ENCODE data around the gene TSPAN31. TPM values are rescaled to one million over a fixed set of nuclear protein-coding genes. Genes with fewer than 3 reads are reported as not detected.

The TSPAN31 gene
- total RNA-seq, 4 donors from 2014 or later = 47.1 to 115 (median 80.1) TPM

DNA sequence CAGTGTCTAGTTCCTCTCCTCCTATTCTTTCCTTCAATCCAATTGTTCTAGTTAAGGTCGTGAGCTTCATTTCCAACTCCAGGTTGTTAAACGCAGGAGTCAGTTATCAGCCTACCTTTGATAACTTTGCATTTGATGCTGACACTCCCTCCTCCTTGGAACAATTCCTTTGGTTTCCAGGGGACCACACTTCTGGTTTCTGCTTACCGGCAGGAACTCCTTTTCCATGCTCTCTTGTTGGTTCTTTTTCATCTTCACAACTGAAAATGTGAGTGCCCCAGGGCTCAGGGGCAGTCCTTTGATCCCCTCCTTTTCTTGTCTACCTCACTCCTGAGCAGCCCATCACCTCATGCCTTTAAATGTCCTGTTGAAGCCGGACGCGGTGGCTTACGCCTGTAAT, 32.5 kb downstream of the TSPAN31 start:
- Histone ChIP-seq H3K4me1 (peaks cover 0 to 18% (median 2%) of the 10 kb centered on the region in 4 donors), H3K27me3 (no peaks in the 10 kb centered on the region), H3K4me3 (no peak overlapping the region), H3K9me3 (no peaks in the 10 kb centered on the region), H3K27ac (no peak overlapping the region), H3K36me3 (peaks cover 0 to 50% (median 0%) of the 10 kb centered on the region in 3 donors)
- no peak for TF ChIP-seq POLR2A (IDR thresholded peaks at IDR 0.05)
- no peak for TF ChIP-seq EP300 (IDR thresholded peaks at IDR 0.05)
- TF ChIP-seq, protein P1, sequence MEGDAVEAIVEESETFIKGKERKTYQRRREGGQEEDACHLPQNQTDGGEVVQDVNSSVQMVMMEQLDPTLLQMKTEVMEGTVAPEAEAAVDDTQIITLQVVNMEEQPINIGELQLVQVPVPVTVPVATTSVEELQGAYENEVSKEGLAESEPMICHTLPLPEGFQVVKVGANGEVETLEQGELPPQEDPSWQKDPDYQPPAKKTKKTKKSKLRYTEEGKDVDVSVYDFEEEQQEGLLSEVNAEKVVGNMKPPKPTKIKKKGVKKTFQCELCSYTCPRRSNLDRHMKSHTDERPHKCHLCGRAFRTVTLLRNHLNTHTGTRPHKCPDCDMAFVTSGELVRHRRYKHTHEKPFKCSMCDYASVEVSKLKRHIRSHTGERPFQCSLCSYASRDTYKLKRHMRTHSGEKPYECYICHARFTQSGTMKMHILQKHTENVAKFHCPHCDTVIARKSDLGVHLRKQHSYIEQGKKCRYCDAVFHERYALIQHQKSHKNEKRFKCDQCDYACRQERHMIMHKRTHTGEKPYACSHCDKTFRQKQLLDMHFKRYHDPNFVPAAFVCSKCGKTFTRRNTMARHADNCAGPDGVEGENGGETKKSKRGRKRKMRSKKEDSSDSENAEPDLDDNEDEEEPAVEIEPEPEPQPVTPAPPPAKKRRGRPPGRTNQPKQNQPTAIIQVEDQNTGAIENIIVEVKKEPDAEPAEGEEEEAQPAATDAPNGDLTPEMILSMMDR (IDR thresholded peaks at IDR 0.05) = no peak
- WGBS, 2 donors = 85 to 89% methylated on average over 7 of the region's 7 CpGs
- DNase-seq (ENCODE audit: low spot score in 2 of 2) = no peak

DNA sequence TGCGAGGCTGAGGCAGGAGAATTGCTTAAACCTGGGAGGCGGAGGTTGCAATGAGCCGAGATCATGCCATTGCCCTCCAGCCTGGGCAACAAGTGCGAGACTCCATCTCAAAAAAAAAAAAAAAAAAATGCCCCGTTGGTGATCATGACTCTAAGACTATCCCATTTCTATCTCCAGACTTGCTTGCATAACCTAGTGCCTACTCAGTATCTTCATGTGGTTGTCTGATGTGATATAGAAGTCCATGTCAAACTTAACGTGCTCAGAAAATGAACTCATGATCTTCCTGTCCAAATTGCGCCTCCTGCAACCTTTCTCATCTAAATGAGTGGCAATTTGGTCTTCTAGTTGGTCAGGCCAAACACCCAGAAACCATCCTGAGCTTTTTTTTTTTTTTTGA, 33.1 kb downstream of the TSPAN31 start:
- TF ChIP-seq POLR2A (IDR thresholded peaks at IDR 0.05) = no peak
- TF ChIP-seq, protein P1 (IDR thresholded peaks at IDR 0.05) = no peak
- TF ChIP-seq EP300 (IDR thresholded peaks at IDR 0.05) = no peak
- peaks cover 0 to 50% (median 0%) of the 10 kb centered on the region in 3 donors for H3K36me3 ChIP-seq
- WGBS, 2 donors = 89 to 94% methylated on average over 7 of the region's 7 CpGs
- H3K4me1 ChIP-seq = peaks cover 0 to 18% (median 2%) of the 10 kb centered on the region in 4 donors
- H3K27me3 ChIP-seq = no peaks in the 10 kb centered on the region
- no peaks in the 10 kb centered on the region for H3K9me3 ChIP-seq
- no peak overlapping the region for H3K27ac ChIP-seq
- no peak for DNase-seq (ENCODE audit: low spot score in 2 of 2)
- no peak overlapping the region for H3K4me3 ChIP-seq

DNA sequence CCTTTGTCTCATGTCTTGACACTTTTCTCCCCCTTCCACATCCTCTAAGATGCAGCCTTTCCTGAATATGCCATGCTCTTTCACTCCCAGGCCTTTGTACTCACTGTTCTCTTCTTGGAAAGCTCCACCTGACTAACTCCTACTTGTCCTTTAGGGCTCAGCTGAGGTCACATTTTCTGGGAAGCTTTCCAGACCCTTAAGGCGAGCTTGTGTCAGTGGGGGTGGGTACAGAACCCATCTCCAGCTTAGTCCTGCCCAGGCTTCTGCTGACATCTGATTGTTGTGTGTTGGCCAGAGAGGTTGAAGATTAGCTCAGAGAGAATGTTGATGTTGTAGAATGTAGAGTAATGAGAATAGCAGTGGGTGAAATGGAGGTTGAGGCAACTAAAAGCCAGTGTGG, 34.9 kb downstream of the TSPAN31 start:
- Histone ChIP-seq H3K36me3 (peaks cover 0 to 52% (median 0%) of the 10 kb centered on the region in 3 donors), H3K4me3 (no peak overlapping the region), H3K27ac (no peak overlapping the region), H3K4me1 (peaks cover 0 to 23% (median 6%) of the 10 kb centered on the region in 4 donors), H3K9me3 (no peaks in the 10 kb centered on the region), H3K27me3 (no peaks in the 10 kb centered on the region)
- DNase-seq (ENCODE audit: low spot score in 2 of 2) = no peak
- WGBS, 2 donors = 38 to 39% methylated on average over 1 of the region's 1 CpG
- TF ChIP-seq, protein P1 (IDR thresholded peaks at IDR 0.05) = no peak
- no peak for TF ChIP-seq EP300 (IDR thresholded peaks at IDR 0.05)
- TF ChIP-seq POLR2A (IDR thresholded peaks at IDR 0.05) = no peak

DNA sequence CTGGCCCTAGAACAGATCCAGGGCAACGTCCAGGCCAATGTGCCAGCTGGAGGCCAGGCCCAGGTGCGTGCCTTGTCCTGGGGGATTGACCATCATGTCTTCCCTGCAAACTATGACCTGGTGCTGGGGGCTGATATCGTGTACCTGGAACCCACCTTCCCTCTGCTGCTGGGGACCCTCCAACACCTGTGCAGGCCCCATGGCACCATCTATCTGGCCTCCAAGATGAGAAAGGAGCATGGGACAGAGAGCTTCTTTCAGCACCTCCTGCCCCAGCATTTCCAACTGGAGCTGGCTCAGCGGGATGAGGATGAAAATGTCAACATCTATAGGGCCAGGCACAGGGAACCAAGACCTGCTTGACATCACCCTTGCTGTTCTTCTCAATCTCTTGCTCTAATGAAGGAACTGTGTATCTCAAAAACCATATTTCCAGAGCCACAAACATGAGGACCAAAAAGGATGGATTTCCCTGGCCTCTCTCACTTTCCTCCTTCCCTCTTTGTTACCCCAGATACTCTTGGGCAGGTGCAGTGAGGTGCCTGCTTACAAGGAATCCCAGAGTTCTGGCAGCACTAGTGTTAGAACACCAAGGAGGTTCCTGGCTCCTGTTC, 35.6 kb downstream of the TSPAN31 start:
- peaks cover 0 to 53% (median 0%) of the 10 kb centered on the region in 3 donors for H3K36me3 ChIP-seq
- H3K27me3 ChIP-seq = no peaks in the 10 kb centered on the region
- no peak overlapping the region for H3K27ac ChIP-seq
- WGBS, 2 donors = 76 to 84% methylated on average over 4 of the region's 4 CpGs
- no peak for DNase-seq (ENCODE audit: low spot score in 2 of 2)
- no peak overlapping the region for H3K4me3 ChIP-seq
- no peaks in the 10 kb centered on the region for H3K9me3 ChIP-seq
- TF ChIP-seq EP300 (IDR thresholded peaks at IDR 0.05) = no peak
- TF ChIP-seq, protein P1 (IDR thresholded peaks at IDR 0.05) = no peak
- TF ChIP-seq POLR2A (IDR thresholded peaks at IDR 0.05) = no peak
- peaks cover 0 to 26% (median 6%) of the 10 kb centered on the region in 4 donors for H3K4me1 ChIP-seq

DNA sequence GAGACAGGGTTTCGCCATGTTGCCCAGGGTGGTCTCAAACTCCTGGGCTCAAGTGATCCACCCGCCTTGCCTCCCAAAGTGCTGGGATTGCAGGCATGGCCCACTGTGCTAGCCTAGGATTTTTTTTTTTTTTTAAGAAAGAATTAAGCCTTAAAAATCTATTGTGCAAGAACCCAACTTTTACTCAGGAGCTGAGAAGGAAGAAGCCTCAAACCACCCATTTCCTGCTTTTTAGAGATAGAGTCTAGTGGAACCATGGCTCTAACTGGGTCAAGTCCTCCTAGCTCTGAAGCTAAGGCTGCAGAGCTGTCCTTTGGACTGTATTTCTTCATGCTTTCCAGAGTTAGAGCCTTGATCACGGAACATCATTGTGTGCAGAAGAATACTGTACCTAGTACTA, 36.4 kb downstream of the TSPAN31 start:
- peaks cover 0 to 26% (median 6%) of the 10 kb centered on the region in 4 donors for H3K4me1 ChIP-seq
- H3K27me3 ChIP-seq = no peaks in the 10 kb centered on the region
- DNase-seq (ENCODE audit: low spot score in 2 of 2) = no peak
- no peak overlapping the region for H3K4me3 ChIP-seq
- TF ChIP-seq EP300 (IDR thresholded peaks at IDR 0.05) (no peak), POLR2A (IDR thresholded peaks at IDR 0.05) (no peak)
- TF ChIP-seq, protein P1 (IDR thresholded peaks at IDR 0.05) = no peak
- no peaks in the 10 kb centered on the region for H3K9me3 ChIP-seq
- WGBS, 2 donors = 94% methylated on average over 3 of the region's 3 CpGs
- peak overlapping the region in 1 of 4 donors; percentile 4 for H3K27ac ChIP-seq
- H3K36me3 ChIP-seq = peaks cover 0 to 54% (median 3%) of the 10 kb centered on the region in 3 donors
